SK-N-DZ (cell line): Measurements from ENCODE around the gene GAMT. TPM values are rescaled to one million over a fixed set of nuclear protein-coding genes. Genes with fewer than 3 reads are reported as not detected.
"Not testable (repeated sequence)": the region's sequence is repeated elsewhere in the genome, so short reads cannot be mapped to it uniquely, and the experiment has no call there.

Experiments used
- DNase-seq: peaks from one replicate; pipeline ENCODE4 v3.0.0-alpha.2; 2015; ENCODE audit warnings: low spot score
- polyA plus RNA-seq, 2 experiments: library from polyadenylated mRNA; depleted of rRNA; stranded (reverse); fragments of >200 nt; gene quantifications; 2 replicates each; pipeline ENCODE4 v1.2.3, GENCODE V29; 2014

Gene GAMT
- 103 and 115 TPM in 2 replicates for polyA plus RNA-seq (2014; cell fraction: cytosol; rRNA removed)
- 76.5 and 79.9 TPM in 2 replicates for polyA plus RNA-seq (2014; cell fraction: nucleus; rRNA removed)

- peak; percentile 60 for DNase-seq
Observed at GRCh38 chr19:1401138-1401888, at the start of gene GAMT. Gene GAMT (minus strand): TSS chr19:1401542. CDS start chr19:1401476, 66 bp downstream.

- DNase-seq = peak; percentile 94
Observed at GRCh38 chr19:1449467-1450442, 48.4 kb upstream of the GAMT start, which contains the start of gene APC2. Gene APC2 (plus strand): TSS chr19:1450121. CDS start chr19:1453002, 2,881 bp downstream.

GRCh38 chr19:1447944-1448343 is 46.6 kb upstream of the GAMT start:
- no peak for DNase-seq

- no peak for DNase-seq
Observed at GRCh38 chr19:1447504-1447903, 46.2 kb upstream of the GAMT start.

- peak; percentile 64 for DNase-seq
Observed at GRCh38 chr19:1446713-1447481, 45.6 kb upstream of the GAMT start.

- peak; percentile 77 for DNase-seq
Observed at GRCh38 chr19:1445932-1446712, 44.8 kb upstream of the GAMT start.

GRCh38 chr19:1445185-1445931 is 44.0 kb upstream of the GAMT start:
- peak; percentile 81 for DNase-seq

GRCh38 chr19:1441677-1442438 is 40.5 kb upstream of the GAMT start:
- DNase-seq = no peak

- no peak for DNase-seq
Observed at GRCh38 chr19:1441022-1441426, 39.7 kb upstream of the GAMT start.

GRCh38 chr19:1440418-1440801 is 39.1 kb upstream of the GAMT start:
- no peak for DNase-seq

- DNase-seq = not testable (repeated sequence)
Observed at GRCh38 chr19:1439525-1440417, 38.4 kb upstream of the GAMT start.

- no peak for DNase-seq
Observed at GRCh38 chr19:1438933-1439354, 37.6 kb upstream of the GAMT start.

- peak; percentile 93 for DNase-seq
Observed at GRCh38 chr19:1438035-1438932, 36.9 kb upstream of the GAMT start, which contains the start of gene RPS15. Gene RPS15 (plus strand): TSS chr19:1438396. CDS start chr19:1438426, 30 bp downstream.

- DNase-seq = no peak
Observed at GRCh38 chr19:1437609-1438008, 36.3 kb upstream of the GAMT start.

GRCh38 chr19:1435378-1435989 is 34.1 kb upstream of the GAMT start:
- DNase-seq = no peak

- no peak for DNase-seq
Observed at GRCh38 chr19:1434577-1435060, 33.3 kb upstream of the GAMT start.
